Medulla oblongata (tissue), 1 donor: ENCODE data around the gene CLIP3.
"Not testable (repeated sequence)": the region's sequence is repeated elsewhere in the genome, so short reads cannot be mapped to it uniquely, and the experiment has no call there.

ENCODE experiments used
- DNase-seq: peaks from one replicate; pipeline ENCODE4 v3.0.0-alpha.2; 2015; ENCODE audit errors: extremely low spot score

The CLIP3 gene

GRCh38 chr19:36049080-36049698 lies 16.5 kb upstream of the CLIP3 start:
- DNase-seq: no peak

DNA sequence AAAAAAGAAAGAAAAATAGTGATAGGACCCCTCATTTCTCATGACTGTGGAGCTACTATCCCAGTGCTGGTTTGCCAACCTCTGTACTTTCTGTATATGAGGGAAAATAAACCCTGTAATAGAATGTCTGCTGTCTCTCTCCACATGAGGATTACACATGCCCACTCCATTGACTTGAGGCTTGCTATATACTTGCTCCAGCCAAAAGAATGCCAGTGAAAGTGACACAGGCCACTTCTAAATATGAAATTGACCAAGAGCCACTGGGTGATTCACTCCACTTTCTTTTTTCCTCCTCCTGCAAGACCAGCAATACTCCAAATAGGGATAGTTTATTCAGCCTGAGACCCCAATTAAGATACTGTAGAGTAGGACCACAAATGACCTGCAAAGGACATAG lies 15.2 kb upstream of the CLIP3 start:
- no peak for DNase-seq

GRCh38 chr19:36046443-36047050 lies 13.9 kb upstream of the CLIP3 start:
- peak; percentile 57 for DNase-seq

DNA sequence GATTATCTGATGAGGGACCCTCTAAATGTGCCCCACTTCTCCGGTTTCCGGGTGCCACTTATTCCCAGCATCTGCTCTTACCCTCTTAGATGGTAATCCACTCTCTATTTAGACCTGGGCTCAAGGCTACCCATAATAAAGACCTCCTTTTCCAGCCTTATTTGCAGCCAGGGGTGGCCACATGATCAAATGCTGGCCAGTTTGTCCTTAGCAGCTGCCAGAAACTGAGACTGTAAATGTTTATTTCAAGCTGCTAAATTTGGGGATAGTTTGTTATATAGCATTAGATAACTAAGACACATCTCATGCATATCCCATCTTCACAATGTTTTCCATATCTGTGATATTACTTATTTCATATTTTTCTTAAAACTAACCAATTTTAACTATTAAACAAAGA lies 11.3 kb upstream of the CLIP3 start:
- peak; percentile 75 for DNase-seq

DNA sequence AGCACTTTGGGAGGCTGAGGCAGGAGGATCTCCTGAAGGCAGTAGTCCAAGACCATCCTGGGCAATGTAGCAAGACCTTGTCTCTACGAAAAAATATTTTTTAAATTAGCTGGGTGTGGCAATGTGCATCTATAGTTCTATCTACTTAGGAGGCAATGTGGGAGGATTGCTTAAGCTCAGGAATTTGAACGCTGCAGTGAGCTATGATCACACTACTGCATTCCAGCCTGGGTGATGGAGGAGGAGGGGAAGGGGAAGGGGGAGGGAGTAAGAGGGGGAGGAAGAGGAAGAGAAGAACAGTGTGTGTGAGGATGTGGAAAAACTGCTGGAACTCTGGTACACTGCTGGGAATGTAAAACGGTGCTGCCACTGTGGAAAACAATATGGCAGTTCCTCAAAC lies 9.2 kb upstream of the CLIP3 start:
- no peak for DNase-seq

DNA sequence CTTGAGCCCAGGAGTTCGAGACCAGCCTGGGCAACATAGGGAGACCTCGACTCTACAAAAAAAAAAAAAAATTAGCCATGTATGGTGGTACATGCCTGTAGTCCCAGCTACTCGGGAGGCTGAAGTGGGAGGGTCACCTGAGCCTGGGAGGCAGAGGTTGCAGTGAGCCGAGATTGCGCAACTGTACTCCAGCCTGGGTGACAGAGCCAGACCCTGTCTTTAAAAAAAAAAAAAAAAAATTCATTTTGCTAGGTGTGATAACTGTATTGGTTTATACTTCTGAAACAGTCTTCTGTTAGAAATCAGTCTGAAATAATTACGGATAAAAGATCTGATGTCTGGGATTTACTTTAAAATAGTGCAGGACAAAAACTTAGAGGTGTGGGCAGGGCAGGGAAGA lies 8.4 kb upstream of the CLIP3 start:
- DNase-seq: not testable (repeated sequence)

DNA sequence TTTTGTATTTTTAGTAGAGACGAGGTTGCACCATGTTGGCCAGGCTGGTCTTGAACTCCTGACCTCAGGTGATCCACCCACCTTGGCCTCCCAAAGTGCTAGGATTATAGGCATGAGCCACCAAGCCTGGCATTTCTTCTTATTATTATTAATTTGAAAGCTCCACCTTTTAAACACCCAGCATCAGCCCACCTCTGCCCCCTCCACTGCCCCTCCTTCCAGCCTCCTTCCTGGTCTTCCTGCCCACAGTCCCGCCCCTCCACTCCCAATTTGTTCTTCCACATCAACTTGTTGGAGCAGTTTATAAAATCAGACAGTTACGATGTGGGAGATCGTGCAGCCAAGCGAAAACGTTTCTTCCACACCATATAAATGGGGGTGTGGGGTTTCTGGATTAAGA lies 7.8 kb upstream of the CLIP3 start:
- no peak for DNase-seq

- DNase-seq: no peak
Measured at GRCh38 chr19:36031308-36031707, 1.4 kb downstream of the CLIP3 start.

DNA sequence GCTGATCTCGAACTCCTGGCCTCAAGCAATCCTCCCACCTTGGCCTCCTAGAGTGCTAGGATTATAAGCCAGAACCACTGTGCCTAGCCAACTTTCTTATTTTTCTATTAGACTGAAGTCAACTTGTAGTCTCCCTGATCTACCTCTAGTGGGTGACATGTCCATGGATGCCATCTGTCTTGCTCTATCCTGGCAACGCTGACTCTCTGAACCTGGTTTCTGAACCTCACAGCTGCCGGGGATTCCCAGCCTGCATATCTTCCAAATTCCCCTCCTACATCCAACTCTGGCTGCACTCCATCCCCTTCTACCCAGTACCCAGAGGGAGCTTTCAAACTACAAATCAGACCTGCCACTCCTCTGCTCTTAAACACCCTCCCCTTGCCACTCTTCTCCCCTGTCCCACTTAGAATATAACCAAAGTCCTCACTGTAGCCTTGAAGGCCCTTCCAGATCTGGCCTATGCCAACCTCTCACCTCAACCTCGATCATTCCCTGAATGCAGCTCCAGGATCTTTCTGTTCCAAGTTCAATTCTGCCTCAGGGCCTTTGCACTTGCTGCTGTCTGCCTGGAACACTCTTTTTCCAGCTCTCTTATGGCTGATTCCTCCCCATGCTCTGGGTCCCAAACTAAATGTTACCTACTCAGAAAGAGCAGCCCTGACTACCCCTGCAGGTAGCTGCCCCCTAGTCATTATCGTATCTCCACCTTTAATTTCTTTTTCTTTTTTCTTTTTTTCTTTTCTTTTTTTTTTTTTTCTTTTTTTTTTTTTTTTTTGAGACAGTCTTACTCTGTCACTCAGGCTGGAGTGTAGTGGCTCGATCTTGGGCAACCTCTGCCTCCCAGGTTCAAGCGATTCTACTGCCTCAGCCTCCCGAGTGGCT lies 2.2 kb downstream of the CLIP3 start:
- no peak for DNase-seq

DNA sequence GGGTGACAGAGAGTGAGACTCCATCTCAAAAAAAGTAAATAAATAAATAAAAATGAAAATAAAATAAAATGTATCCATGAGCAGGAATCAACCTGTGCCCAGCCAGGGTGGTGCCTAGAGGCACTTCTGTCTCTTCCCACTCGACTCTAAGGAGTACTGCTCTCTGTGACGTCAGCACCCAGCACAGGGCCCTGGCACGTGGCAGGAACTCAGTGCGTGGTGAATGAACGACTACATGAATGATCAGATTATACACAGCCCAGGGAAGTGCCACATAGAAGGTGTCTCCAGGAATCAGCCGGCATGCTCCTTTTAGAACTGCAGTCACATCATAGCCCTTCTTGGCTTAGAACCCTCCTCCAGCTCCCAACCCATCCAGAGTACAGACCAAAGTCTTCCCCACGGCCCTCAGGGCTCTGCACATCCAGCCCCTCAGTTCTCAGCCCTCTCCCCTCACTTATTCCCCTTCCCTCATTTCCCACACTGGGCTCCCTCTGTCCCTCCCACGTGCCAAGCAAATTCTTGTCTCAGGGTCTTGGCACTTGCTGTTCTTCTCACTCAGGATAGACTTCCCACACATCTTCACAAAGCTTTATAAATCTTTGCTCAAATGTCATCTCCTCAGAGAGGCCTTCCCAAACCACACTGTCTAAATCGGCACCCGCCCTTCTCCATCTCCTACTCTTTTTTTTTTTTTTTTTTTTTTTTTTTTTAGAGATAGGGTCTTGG lies 4.2 kb downstream of the CLIP3 start:
- no peak for DNase-seq

DNA sequence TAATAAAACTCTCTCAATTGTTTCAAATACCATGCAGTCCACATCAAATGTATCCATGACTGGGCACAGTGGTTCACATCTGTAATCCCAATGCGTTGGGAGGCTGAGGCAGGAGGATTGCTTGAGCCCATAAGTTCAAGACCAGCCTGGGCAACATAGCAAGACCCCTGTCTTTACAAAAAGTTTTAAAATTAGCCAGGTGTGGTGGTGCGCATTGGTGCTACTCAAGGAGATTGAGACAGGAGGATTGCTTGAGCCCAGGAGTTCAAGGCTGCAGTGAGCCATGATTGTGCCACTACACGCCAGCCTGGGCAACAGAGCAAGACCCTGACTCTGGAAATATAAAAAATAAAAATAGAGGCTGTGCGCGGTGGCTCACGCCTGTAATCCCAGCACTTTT lies 5.0 kb downstream of the CLIP3 start:
- DNase-seq: no peak

- no peak for DNase-seq
Measured at GRCh38 chr19:36026091-36026876, 6.4 kb downstream of the CLIP3 start.

GRCh38 chr19:36025541-36025940 lies 7.1 kb downstream of the CLIP3 start:
- no peak for DNase-seq

GRCh38 chr19:36023432-36023831 lies 9.2 kb downstream of the CLIP3 start:
- no peak for DNase-seq

- no peak for DNase-seq
Measured at GRCh38 chr19:36019061-36019670, 13.5 kb downstream of the CLIP3 start.

- peak; percentile 99 for DNase-seq
Measured at GRCh38 chr19:36014012-36014924, 18.4 kb downstream of the CLIP3 start, which contains the start of gene ALKBH6. ALKBH6 (minus strand) TSS chr19:36014213; CDS start chr19:36013397, 816 bp downstream.

DNA sequence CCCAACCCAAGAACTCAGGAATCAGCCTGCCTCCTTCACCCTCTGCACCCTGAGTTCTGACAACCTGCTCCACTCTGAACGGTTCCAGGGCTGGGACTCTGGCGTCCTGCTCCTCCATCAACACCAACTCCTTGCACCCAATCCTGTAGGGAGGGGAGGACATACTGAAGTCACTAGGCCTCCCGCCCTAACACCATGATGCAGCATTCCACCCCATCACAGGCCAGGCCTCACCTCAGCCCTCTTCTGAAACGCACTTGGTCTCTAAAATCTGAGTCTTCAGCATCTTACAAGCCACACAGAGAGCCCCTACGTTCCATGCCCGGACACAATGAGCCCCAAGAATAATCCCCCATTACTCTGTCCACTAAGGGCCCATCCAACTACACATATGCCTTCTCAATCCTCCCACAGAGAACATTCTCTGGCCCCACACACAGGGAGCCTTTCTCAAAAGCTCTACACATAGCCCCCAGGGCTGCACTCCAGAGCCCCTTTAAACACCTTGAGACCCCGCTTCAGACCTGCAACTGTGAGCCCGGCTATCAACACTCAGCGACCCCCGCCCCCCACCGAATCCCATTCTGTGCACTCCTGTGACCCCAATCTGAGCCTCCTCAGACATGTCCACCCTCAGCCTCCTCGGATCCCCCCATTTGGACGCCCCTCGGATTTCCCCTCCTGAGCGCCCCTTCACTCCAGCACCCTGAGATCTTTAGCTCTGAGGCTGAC lies 19.2 kb downstream of the CLIP3 start:
- DNase-seq: no peak

DNA sequence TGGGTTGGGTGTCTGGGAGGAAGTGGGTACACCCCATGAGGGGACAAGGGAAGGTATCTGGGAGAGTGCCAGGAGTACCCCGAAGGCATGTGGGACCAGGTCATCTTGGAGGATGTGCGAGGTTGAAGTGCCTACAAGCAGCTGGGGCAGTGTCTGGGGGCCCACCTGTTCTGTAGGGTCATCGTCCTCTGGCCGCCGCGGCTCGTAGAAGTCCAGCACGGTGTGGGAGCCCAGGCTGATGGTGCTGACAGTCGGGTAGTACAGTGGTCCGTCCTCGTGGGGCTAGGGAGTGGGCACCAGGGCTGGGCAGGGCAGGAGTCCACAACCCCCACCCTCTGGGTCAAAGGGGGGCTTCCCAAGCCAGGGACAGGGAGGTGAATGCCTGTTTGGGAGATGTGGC lies 22.3 kb downstream of the CLIP3 start:
- no peak for DNase-seq
